ENCODE measurements around the gene NIT2. TPM values are rescaled to one million over a fixed set of nuclear protein-coding genes. Genes with fewer than 3 reads are reported as not detected.

The NIT2 gene, protein sequence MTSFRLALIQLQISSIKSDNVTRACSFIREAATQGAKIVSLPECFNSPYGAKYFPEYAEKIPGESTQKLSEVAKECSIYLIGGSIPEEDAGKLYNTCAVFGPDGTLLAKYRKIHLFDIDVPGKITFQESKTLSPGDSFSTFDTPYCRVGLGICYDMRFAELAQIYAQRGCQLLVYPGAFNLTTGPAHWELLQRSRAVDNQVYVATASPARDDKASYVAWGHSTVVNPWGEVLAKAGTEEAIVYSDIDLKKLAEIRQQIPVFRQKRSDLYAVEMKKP
- 10 to 100 TPM; 22.4 to 47.3 TPM for total RNA-seq
- 10 to 100 TPM; 46.8 to 48.0 TPM for polyA plus RNA-seq (ENCODE audit: insufficient read length in 2 of 2)
- long read RNA-seq, donor 1, full-length matches to known transcripts, result 20 of 26 reads
- long read RNA-seq, donor 1, partial matches to known transcripts, result 6 of 26 reads
- long read RNA-seq, donor 1, other reads (novel, unspliced or antisense), result 0 of 26 reads
- long read RNA-seq, donor 2, full-length matches to known transcripts, result 4 of 4 reads
- long read RNA-seq, donor 2, partial matches to known transcripts, result 0 of 4 reads
- long read RNA-seq, donor 2, other reads (novel, unspliced or antisense), result 0 of 4 reads
- long read RNA-seq, donor 3, full-length matches to known transcripts, result 5 of 5 reads
- long read RNA-seq, donor 3, partial matches to known transcripts, result 0 of 5 reads
- long read RNA-seq, donor 3, other reads (novel, unspliced or antisense), result 0 of 5 reads
- long read RNA-seq, donor 4, full-length matches to known transcripts, result 19 of 36 reads
- long read RNA-seq, donor 4, partial matches to known transcripts, result 17 of 36 reads
- long read RNA-seq, donor 4, other reads (novel, unspliced or antisense), result 0 of 36 reads

DNA sequence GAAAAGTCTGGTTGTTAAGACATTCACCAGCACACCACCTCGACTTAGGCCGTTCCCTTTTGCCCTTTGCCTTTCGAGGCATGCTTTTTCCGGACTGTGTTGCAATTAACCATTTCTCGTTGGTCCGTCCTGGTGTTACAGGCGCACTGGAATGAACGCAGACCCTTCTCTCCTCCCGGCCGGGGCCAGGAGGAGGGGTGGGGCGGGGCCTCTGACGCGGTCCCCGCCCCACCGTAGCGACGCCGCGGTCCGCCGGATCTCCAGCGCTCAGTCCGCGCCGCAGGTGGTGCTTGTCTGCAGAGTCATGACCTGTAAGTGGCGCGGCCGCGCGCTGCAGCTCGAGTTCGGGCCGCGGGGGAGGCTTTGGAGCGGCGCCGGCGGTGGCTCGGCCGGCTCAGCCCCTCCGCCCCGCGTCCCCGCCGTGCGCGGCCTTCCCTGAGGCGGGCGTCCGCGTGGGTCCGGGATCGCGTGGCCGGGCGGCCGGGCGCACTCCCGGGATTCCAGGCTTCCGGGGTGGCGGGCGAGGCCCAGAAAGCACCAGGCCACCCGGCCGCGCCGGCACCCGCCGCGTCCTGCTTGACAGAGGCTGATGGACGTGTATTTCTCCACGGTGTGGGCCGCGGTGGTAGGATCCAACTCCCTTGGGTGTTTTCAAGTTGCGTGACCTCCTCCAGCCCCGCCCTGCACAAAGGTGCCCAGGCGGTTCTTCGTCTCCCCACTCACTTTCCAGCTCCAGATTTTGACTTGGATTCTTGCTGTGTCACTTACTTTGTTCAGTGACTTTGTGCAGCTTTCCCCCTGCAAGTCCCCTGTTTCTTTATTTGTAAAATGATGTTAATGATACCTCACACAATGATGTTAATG lies at the start of gene NIT2:
NIT2 (plus strand) TSS at position 270 of the 864 bp plus-strand sequence; CDS start at position 305, 35 bp downstream.
- Histone ChIP-seq H3K9me3 (ENCODE audit: control insufficient read depth, insufficient read depth, low read length) (no peaks in the 10 kb centered on the region), H3K27me3 (ENCODE audit: control insufficient read depth, insufficient read depth, low read length) (no peaks in the 10 kb centered on the region), H3K4me3 (ENCODE audit: low read depth, low read length) (peak within 1 kb of the TSS; percentile 70), H3K36me3 (ENCODE audit: control insufficient read depth, insufficient read depth, low read length) (peaks cover 7% of the 10 kb centered on the region), H3K27ac (ENCODE audit: low read depth, low read length) (peak within 1 kb of the TSS; percentile 67), H3K4me1 (ENCODE audit: control insufficient read depth, insufficient read depth, low read length) (peaks cover 14% of the 10 kb centered on the region)
- peak; percentile 38 to 90 (median 62) for DNase-seq (ENCODE audit: low read depth in 4 of 6, low spot score in 6 of 6)
- 0% methylated on average over 76 of the region's 77 CpGs for WGBS (ENCODE audit: insufficient coverage)

DNA sequence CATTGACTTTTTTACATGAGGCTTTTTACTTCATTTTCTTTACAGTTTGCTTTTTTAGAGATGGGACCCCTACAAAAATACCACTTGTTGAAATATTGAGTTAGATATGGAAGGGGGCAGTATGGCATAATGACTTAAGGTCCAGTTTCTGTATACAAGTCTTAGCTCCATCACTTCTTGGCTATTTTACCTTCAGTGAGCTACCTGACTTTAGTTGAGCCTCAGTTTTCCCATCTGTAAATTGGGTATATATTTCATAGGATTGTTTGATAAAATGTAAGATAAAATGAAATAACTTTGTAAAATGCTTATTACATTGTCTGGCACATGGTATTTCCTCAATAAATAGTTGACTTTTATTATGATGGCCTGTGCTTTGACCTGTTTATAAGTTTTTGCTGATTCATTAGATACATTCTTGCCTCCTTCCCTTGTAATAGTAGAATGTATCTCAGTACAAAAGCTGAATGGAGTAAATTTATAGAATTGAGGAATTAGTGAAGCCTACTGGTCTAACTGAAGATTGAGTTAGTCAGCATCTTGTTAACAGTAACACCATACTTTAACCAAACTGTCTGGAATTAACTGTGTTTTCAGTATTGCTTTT lies 46.2 kb upstream of the NIT2 start:
- peaks cover 21% of the 10 kb centered on the region for H3K36me3 ChIP-seq (ENCODE audit: control insufficient read depth, insufficient read depth, low read length)
- H3K9me3 ChIP-seq (ENCODE audit: control insufficient read depth, insufficient read depth, low read length), result no peaks in the 10 kb centered on the region
- no peak overlapping the region for H3K4me3 ChIP-seq (ENCODE audit: low read depth, low read length)

DNA sequence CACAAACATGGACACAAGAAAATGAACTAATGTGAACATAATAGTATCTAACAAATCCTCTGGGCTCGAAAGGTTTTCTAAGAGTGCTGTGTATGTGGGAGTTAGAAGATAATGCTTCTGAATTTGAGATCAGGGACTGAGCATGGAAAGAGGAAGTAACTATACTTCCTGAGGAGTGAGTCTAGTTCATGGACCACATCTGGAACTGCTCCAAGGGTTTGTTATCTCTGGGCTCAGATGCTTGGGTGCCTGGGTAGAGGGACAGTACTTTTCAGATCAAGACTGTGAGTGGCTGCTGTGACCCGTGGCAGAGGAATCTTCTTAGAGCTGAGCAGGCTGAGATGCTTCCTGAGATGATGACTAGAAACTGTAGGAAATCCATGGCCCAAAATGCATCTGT lies 45.2 kb upstream of the NIT2 start:
- 88% methylated on average over 2 of the region's 2 CpGs for WGBS (ENCODE audit: insufficient coverage)
- H3K27me3 ChIP-seq (ENCODE audit: control insufficient read depth, insufficient read depth, low read length), result no peaks in the 10 kb centered on the region
- peaks cover 21% of the 10 kb centered on the region for H3K36me3 ChIP-seq (ENCODE audit: control insufficient read depth, insufficient read depth, low read length)
- no peaks in the 10 kb centered on the region for H3K9me3 ChIP-seq (ENCODE audit: control insufficient read depth, insufficient read depth, low read length)
- no peaks in the 10 kb centered on the region for H3K4me1 ChIP-seq (ENCODE audit: control insufficient read depth, insufficient read depth, low read length)
- H3K27ac ChIP-seq (ENCODE audit: low read depth, low read length), result no peak overlapping the region
- no peak for DNase-seq (ENCODE audit: low read depth in 4 of 6, low spot score in 6 of 6)
- H3K4me3 ChIP-seq (ENCODE audit: low read depth, low read length), result no peak overlapping the region

More for the DNA sequence above, 46.2 kb upstream of the NIT2 start:
- Histone ChIP-seq H3K27ac (ENCODE audit: low read depth, low read length) (no peak overlapping the region), H3K4me1 (ENCODE audit: control insufficient read depth, insufficient read depth, low read length) (no peaks in the 10 kb centered on the region), H3K27me3 (ENCODE audit: control insufficient read depth, insufficient read depth, low read length) (no peaks in the 10 kb centered on the region)
- DNase-seq (ENCODE audit: low read depth in 4 of 6, low spot score in 6 of 6), result no peak

DNA sequence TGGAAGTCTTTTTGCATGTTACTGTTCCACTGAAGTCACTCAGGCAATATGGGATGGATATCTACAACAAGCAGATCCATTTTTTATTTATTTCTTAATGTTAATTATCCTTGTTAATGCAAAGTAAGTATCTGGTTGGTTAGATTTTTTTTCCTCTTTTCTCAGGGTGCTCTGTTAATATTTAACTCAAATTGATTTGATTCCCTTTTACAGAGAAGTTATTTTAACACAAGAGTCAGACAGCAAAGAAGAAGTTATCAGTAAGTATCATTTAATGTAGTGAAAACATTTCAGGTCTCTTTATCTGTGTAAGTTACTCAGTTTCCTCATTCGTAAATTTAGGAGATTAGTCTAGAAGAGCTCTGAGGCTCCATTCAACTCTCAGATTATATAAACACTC lies 39.5 kb upstream of the NIT2 start:
- DNase-seq (ENCODE audit: low read depth in 4 of 6, low spot score in 6 of 6), result no peak
- no CpG with 5 or more reads among the region's 1 CpG for WGBS (ENCODE audit: insufficient coverage)
- Histone ChIP-seq H3K4me1 (ENCODE audit: control insufficient read depth, insufficient read depth, low read length) (no peaks in the 10 kb centered on the region), H3K36me3 (ENCODE audit: control insufficient read depth, insufficient read depth, low read length) (peaks cover 13% of the 10 kb centered on the region), H3K9me3 (ENCODE audit: control insufficient read depth, insufficient read depth, low read length) (no peaks in the 10 kb centered on the region), H3K27ac (ENCODE audit: low read depth, low read length) (no peak overlapping the region), H3K4me3 (ENCODE audit: low read depth, low read length) (no peak overlapping the region), H3K27me3 (ENCODE audit: control insufficient read depth, insufficient read depth, low read length) (no peaks in the 10 kb centered on the region)

DNA sequence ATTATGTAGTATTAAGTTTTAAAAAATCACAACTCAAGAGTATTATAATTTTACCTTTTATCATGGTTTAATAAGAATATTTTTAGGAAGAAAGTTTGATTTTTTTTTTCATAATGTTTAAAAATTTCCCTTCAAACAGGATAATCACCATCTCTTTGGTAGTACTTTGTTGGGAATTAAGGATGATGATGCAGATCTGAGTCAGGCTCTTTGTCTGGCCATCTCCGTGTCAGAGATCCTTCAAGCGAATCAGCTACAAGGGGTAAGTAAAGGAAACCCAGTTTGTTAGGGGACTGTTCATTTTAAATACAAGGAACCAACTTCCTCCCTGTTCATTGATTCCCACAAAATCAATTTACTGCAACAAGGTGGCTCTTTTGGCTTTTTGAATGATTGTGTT lies 36.8 kb upstream of the NIT2 start:
- Histone ChIP-seq H3K4me1 (ENCODE audit: control insufficient read depth, insufficient read depth, low read length) (no peaks in the 10 kb centered on the region), H3K27ac (ENCODE audit: low read depth, low read length) (no peak overlapping the region), H3K9me3 (ENCODE audit: control insufficient read depth, insufficient read depth, low read length) (no peaks in the 10 kb centered on the region), H3K36me3 (ENCODE audit: control insufficient read depth, insufficient read depth, low read length) (peaks cover 9% of the 10 kb centered on the region), H3K27me3 (ENCODE audit: control insufficient read depth, insufficient read depth, low read length) (no peaks in the 10 kb centered on the region), H3K4me3 (ENCODE audit: low read depth, low read length) (no peak overlapping the region)
- no CpG with 5 or more reads among the region's 2 CpGs for WGBS (ENCODE audit: insufficient coverage)
- no peak for DNase-seq (ENCODE audit: low read depth in 4 of 6, low spot score in 6 of 6)

DNA sequence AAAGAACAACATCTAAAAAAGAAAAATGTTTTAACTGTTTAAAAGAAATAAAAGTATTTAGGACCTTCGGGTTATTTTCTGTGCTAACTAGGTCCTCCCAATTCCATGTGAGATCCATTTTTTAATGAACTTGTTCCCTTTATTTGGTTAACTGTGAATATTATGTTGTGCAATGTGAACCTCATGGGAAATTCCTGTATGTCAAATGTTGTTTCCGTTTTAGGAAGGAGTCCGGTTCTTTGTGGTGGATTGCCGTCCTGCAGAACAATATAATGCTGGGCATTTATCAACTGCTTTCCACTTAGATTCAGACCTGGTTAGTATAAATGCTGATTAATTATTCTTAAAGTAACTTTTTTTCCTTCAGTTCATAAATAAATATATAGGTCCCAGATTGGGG lies 35.5 kb upstream of the NIT2 start:
- no peak for DNase-seq (ENCODE audit: low read depth in 4 of 6, low spot score in 6 of 6)
- H3K36me3 ChIP-seq (ENCODE audit: control insufficient read depth, insufficient read depth, low read length), result peaks cover 9% of the 10 kb centered on the region
- no peaks in the 10 kb centered on the region for H3K27me3 ChIP-seq (ENCODE audit: control insufficient read depth, insufficient read depth, low read length)
- H3K4me1 ChIP-seq (ENCODE audit: control insufficient read depth, insufficient read depth, low read length), result no peaks in the 10 kb centered on the region
- WGBS (ENCODE audit: insufficient coverage), result 90% methylated on average over 2 of the region's 4 CpGs
- H3K4me3 ChIP-seq (ENCODE audit: low read depth, low read length), result no peak overlapping the region
- no peaks in the 10 kb centered on the region for H3K9me3 ChIP-seq (ENCODE audit: control insufficient read depth, insufficient read depth, low read length)
- H3K27ac ChIP-seq (ENCODE audit: low read depth, low read length), result no peak overlapping the region

DNA sequence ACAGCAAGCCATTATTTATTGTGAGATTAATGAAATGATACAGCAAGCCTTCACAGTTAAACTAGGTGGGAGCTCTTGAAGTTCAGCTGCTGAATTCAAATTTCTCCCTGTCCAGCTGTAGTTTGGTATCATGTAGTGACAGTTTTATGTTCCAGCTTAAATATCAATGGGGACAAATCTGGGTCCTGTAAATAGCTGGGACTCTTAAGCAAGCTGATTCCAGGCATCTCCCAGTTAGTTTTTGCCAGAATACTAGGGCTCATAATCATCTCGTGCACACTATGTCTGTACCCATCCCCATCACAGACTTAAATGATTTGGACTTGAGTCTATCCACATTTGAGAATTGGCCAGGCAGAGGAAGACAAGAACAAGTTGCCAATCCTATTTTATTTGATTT lies 27.9 kb upstream of the NIT2 start:
- H3K9me3 ChIP-seq (ENCODE audit: control insufficient read depth, insufficient read depth, low read length), result no peaks in the 10 kb centered on the region
- no peaks in the 10 kb centered on the region for H3K27me3 ChIP-seq (ENCODE audit: control insufficient read depth, insufficient read depth, low read length)
- peaks cover 4% of the 10 kb centered on the region for H3K36me3 ChIP-seq (ENCODE audit: control insufficient read depth, insufficient read depth, low read length)
- DNase-seq (ENCODE audit: low read depth in 4 of 6, low spot score in 6 of 6), result no peak
- no peak overlapping the region for H3K4me3 ChIP-seq (ENCODE audit: low read depth, low read length)
- H3K4me1 ChIP-seq (ENCODE audit: control insufficient read depth, insufficient read depth, low read length), result no peaks in the 10 kb centered on the region
- H3K27ac ChIP-seq (ENCODE audit: low read depth, low read length), result no peak overlapping the region
- WGBS (ENCODE audit: insufficient coverage), result no CpG with 5 or more reads among the region's 1 CpG

DNA sequence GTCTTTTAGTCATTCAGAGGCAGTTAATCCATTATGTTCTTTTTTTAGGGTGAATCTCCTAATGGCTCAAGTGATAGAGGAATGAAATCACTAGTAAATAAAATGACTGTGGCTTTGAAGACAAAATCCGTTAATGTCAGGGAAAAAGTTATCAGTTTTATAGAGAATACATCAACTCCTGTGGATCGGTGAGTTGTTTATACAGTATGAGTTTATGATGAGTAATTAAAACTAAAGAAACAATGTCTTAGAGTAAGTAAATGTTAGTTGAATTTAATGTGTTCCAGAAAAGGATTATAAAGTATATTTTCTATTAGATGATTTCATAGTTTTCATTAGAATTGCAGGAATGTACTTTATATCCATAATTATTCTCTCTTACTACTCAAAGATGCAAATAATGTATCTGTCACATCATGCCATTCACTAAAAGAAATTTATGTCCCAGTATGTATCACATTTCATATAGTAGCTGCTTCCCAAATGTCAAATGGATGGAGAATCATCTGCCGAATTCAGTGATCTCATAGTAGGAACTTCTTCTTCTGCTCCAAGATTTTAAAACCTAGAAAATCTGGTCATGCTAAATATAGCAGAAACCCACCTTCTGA lies 24.1 kb upstream of the NIT2 start:
- Histone ChIP-seq H3K27ac (ENCODE audit: low read depth, low read length) (no peak overlapping the region), H3K4me3 (ENCODE audit: low read depth, low read length) (no peak overlapping the region), H3K27me3 (ENCODE audit: control insufficient read depth, insufficient read depth, low read length) (no peaks in the 10 kb centered on the region), H3K9me3 (ENCODE audit: control insufficient read depth, insufficient read depth, low read length) (no peaks in the 10 kb centered on the region), H3K36me3 (ENCODE audit: control insufficient read depth, insufficient read depth, low read length) (peaks cover 3% of the 10 kb centered on the region), H3K4me1 (ENCODE audit: control insufficient read depth, insufficient read depth, low read length) (no peaks in the 10 kb centered on the region)
- no peak for DNase-seq (ENCODE audit: low read depth in 4 of 6, low spot score in 6 of 6)
- no CpG with 5 or more reads among the region's 3 CpGs for WGBS (ENCODE audit: insufficient coverage)

DNA sequence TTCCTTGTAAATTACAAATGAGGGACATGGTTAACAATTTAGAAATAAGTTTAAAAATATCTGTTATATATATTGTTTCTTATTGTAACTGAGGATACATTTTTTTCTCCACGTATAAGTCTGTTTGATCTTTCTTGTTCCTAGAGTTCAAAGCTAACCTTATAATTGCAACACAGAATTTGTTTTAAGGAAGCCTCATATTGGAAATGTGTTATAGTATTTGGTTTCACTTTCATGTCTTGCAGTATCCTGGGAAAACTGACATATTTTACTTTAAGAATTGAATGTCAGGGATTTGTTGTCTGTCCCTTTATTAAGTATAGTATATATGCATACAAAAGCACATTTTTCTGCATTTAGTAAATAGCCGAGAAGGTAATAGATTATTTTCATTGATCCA lies 23.5 kb upstream of the NIT2 start:
- Histone ChIP-seq H3K4me3 (ENCODE audit: low read depth, low read length) (no peak overlapping the region), H3K36me3 (ENCODE audit: control insufficient read depth, insufficient read depth, low read length) (peaks cover 3% of the 10 kb centered on the region), H3K27me3 (ENCODE audit: control insufficient read depth, insufficient read depth, low read length) (no peaks in the 10 kb centered on the region), H3K27ac (ENCODE audit: low read depth, low read length) (no peak overlapping the region), H3K4me1 (ENCODE audit: control insufficient read depth, insufficient read depth, low read length) (no peaks in the 10 kb centered on the region), H3K9me3 (ENCODE audit: control insufficient read depth, insufficient read depth, low read length) (no peaks in the 10 kb centered on the region)
- DNase-seq (ENCODE audit: low read depth in 4 of 6, low spot score in 6 of 6), result no peak
- no CpG with 5 or more reads among the region's 2 CpGs for WGBS (ENCODE audit: insufficient coverage)
